ENCODE data around the gene ZZZ3. TPM values are rescaled to one million over a fixed set of nuclear protein-coding genes. Genes with fewer than 3 reads are reported as not detected.

Gene ZZZ3
- total and polyA plus RNA-seq, 4 donors: 8.6 to 48.9 (median 31.1) TPM

DNA sequence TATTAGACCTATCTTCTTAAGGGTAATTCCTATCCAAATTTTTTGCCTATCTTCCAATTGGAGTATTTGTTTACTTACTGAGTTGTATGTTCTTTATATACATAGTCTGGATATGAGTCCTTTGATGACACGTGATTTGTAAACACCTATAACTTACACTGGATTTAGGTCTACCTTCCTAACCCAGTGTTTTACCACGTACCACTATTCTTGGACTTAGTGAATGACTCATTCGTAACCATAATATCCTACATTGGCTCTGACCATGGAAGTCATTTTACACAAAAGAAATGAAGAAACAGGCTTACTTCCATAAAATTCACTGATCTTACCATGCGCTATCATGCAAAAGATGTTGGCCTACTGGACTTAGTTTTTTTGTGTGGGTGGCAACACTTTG is 23.9 kb upstream of the ZZZ3 start:
- H3K27me3 ChIP-seq (ENCODE audit: control insufficient read depth in 4 of 4, insufficient read depth in 4 of 4, low read length in 3 of 4): no peaks in the 10 kb centered on the region
- H3K9me3 ChIP-seq (ENCODE audit: control insufficient read depth in 4 of 4, low read length in 3 of 4): no peaks in the 10 kb centered on the region
- peaks cover 8 to 36% (median 20%) of the 10 kb centered on the region in 4 donors for H3K36me3 ChIP-seq (ENCODE audit: control insufficient read depth in 4 of 4, insufficient read depth in 3 of 4, low read depth in 1 of 4, low read length in 3 of 4)
- H3K27ac ChIP-seq (ENCODE audit: low read depth in 1 of 2, low read length in 2 of 2): no peak overlapping the region
- DNase-seq (ENCODE audit: low spot score): no peak
- over 99% methylated on average over 4 of the region's 4 CpGs for WGBS
- H3K4me1 ChIP-seq (ENCODE audit: control insufficient read depth in 4 of 4, insufficient read depth in 4 of 4, low read length in 3 of 4): no peaks in the 10 kb centered on the region
- no peak overlapping the region for H3K4me3 ChIP-seq (ENCODE audit: low read depth in 1 of 3, low read length in 3 of 3)
- TF ChIP-seq RAD21 (IDR thresholded peaks at IDR 0.05) (no peak), NR2F2 (IDR thresholded peaks at IDR 0.05) (no peak), YY1 (IDR thresholded peaks at IDR 0.05) (no peak), HNF4A (conservative IDR thresholded peaks at IDR 0.05) (no peak), SP1 (IDR thresholded peaks at IDR 0.05) (no peak), GABPA (IDR thresholded peaks at IDR 0.05 in 1 of 2, conservative IDR thresholded peaks at IDR 0.05 in 1 of 2) (no peak), RXRA (IDR thresholded peaks at IDR 0.05) (no peak), TAF1 (conservative IDR thresholded peaks at IDR 0.05) (no peak), HNF4G (IDR thresholded peaks at IDR 0.05) (no peak), JUND (IDR thresholded peaks at IDR 0.05) (no peak), FOXA1 (IDR thresholded peaks at IDR 0.05) (no peak), FOXA2 (IDR thresholded peaks at IDR 0.05) (no peak), EGR1 (IDR thresholded peaks at IDR 0.05; ENCODE audit: low read depth in 2 of 2) (no peak)
- TF ChIP-seq, protein P1, sequence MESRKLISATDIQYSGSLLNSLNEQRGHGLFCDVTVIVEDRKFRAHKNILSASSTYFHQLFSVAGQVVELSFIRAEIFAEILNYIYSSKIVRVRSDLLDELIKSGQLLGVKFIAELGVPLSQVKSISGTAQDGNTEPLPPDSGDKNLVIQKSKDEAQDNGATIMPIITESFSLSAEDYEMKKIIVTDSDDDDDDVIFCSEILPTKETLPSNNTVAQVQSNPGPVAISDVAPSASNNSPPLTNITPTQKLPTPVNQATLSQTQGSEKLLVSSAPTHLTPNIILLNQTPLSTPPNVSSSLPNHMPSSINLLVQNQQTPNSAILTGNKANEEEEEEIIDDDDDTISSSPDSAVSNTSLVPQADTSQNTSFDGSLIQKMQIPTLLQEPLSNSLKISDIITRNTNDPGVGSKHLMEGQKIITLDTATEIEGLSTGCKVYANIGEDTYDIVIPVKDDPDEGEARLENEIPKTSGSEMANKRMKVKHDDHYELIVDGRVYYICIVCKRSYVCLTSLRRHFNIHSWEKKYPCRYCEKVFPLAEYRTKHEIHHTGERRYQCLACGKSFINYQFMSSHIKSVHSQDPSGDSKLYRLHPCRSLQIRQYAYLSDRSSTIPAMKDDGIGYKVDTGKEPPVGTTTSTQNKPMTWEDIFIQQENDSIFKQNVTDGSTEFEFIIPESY (IDR thresholded peaks at IDR 0.05): no peak
- TF ChIP-seq, protein P2, sequence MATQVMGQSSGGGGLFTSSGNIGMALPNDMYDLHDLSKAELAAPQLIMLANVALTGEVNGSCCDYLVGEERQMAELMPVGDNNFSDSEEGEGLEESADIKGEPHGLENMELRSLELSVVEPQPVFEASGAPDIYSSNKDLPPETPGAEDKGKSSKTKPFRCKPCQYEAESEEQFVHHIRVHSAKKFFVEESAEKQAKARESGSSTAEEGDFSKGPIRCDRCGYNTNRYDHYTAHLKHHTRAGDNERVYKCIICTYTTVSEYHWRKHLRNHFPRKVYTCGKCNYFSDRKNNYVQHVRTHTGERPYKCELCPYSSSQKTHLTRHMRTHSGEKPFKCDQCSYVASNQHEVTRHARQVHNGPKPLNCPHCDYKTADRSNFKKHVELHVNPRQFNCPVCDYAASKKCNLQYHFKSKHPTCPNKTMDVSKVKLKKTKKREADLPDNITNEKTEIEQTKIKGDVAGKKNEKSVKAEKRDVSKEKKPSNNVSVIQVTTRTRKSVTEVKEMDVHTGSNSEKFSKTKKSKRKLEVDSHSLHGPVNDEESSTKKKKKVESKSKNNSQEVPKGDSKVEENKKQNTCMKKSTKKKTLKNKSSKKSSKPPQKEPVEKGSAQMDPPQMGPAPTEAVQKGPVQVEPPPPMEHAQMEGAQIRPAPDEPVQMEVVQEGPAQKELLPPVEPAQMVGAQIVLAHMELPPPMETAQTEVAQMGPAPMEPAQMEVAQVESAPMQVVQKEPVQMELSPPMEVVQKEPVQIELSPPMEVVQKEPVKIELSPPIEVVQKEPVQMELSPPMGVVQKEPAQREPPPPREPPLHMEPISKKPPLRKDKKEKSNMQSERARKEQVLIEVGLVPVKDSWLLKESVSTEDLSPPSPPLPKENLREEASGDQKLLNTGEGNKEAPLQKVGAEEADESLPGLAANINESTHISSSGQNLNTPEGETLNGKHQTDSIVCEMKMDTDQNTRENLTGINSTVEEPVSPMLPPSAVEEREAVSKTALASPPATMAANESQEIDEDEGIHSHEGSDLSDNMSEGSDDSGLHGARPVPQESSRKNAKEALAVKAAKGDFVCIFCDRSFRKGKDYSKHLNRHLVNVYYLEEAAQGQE (IDR thresholded peaks at IDR 0.05): no peak
- TF ChIP-seq, protein P3, sequence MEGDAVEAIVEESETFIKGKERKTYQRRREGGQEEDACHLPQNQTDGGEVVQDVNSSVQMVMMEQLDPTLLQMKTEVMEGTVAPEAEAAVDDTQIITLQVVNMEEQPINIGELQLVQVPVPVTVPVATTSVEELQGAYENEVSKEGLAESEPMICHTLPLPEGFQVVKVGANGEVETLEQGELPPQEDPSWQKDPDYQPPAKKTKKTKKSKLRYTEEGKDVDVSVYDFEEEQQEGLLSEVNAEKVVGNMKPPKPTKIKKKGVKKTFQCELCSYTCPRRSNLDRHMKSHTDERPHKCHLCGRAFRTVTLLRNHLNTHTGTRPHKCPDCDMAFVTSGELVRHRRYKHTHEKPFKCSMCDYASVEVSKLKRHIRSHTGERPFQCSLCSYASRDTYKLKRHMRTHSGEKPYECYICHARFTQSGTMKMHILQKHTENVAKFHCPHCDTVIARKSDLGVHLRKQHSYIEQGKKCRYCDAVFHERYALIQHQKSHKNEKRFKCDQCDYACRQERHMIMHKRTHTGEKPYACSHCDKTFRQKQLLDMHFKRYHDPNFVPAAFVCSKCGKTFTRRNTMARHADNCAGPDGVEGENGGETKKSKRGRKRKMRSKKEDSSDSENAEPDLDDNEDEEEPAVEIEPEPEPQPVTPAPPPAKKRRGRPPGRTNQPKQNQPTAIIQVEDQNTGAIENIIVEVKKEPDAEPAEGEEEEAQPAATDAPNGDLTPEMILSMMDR (IDR thresholded peaks at IDR 0.05; ENCODE audit: low read depth, low read length, missing input control): no peak
- TF ChIP-seq, protein P4, sequence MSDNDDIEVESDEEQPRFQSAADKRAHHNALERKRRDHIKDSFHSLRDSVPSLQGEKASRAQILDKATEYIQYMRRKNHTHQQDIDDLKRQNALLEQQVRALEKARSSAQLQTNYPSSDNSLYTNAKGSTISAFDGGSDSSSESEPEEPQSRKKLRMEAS (IDR thresholded peaks at IDR 0.05): no peak
- TF ChIP-seq, protein P5, sequence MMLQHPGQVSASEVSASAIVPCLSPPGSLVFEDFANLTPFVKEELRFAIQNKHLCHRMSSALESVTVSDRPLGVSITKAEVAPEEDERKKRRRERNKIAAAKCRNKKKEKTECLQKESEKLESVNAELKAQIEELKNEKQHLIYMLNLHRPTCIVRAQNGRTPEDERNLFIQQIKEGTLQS (IDR thresholded peaks at IDR 0.05): no peak
- H3K9ac ChIP-seq (ENCODE audit: low read depth in 1 of 2, low read length in 2 of 2): no peak overlapping the region

All from liver (tissue), 9 donors.